ENCODE data around the gene AIMP1.
"Not testable (repeated sequence)": the region's sequence is repeated elsewhere in the genome, so short reads cannot be mapped to it uniquely, and the experiment has no call there.

Gene AIMP1

DNA sequence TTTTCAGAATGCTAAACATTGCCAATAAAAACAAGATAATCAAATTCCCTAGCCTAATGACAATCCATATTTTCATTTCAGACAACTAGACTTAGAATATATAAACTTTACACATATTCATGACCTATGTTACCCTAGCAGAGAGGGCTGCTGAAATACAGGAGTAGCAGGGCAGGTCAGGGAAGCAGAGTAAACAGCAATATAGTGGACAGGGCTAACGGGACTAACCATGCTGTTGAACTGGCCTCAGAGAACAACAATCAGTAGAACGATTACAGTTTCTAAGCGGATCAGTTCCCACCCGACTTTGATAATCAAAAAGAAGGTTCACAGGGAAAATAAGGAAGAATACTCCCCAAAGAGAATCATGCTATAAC is 14.3 kb upstream of the AIMP1 start:
- peaks cover 47% of the 10 kb centered on the region for H3K4me1 Mint-ChIP-seq
- no peak overlapping the region for H3K27ac Mint-ChIP-seq
- peaks cover 26% of the 10 kb centered on the region for H3K36me3 Mint-ChIP-seq
- H3K9me3 Mint-ChIP-seq = no peaks in the 10 kb centered on the region
- H3K27me3 Mint-ChIP-seq = no peaks in the 10 kb centered on the region
- no peak overlapping the region for H3K4me3 Mint-ChIP-seq

DNA sequence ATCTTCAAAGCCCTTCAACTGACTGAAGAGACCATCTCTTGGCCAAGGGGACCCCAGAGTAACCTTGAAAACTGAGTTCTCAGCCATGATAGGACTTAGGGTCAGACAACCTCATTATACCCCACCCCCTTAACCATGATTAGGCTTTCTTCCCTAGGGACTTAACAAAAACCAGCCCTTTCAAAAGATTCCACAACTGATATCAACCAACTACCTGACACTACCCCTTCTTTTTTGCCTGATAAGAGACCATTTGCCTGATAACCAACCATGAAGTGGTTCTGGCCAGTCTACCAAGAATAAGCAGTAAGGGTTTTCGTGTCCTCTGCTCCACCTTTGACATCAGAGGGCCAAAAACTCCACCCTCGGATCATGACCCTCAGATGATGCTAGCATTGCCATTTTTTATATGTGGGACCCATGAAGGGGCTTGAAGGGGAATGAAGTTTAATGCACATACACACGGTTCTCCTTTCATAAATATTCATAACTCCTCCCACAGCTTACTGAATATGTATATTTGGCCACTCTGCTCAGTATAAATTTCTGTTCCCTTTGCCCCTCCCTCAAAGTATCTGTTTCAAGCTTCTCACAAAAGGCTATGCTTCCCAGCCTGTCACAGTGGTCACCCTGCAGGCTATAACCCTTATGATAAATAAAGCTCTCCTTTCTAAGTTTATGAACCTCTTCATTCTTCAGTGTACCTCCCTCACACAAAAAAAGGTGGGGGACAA is 12.6 kb upstream of the AIMP1 start:
- Mint-ChIP-seq H3K4me1 (peaks cover 48% of the 10 kb centered on the region), H3K36me3 (peaks cover 25% of the 10 kb centered on the region), H3K9me3 (no peaks in the 10 kb centered on the region), H3K27ac (no peak overlapping the region), H3K27me3 (no peaks in the 10 kb centered on the region), H3K4me3 (no peak overlapping the region)

DNA sequence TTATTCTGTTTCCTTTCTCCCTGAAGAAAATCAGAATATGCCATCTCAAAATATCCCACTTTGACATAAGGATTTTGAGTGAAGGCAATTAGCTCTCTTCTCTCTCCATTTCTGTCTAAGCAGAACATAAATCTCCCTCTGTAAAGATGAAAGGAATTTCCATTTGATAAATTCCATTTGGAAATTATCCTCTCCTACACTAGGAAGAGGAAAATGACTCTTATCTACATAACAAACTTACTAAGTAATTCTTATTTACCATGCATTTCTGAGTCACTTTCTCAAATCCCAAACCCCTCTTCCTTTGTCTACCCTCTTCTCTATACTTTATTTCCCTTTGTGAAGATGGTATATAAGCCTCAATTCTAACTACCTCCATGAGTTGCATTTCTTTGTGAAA is 11.7 kb upstream of the AIMP1 start:
- no peak overlapping the region for H3K4me3 Mint-ChIP-seq
- H3K36me3 Mint-ChIP-seq = peaks cover 25% of the 10 kb centered on the region
- no peak overlapping the region for H3K27ac Mint-ChIP-seq
- H3K4me1 Mint-ChIP-seq = peaks cover 49% of the 10 kb centered on the region
- H3K27me3 Mint-ChIP-seq = no peaks in the 10 kb centered on the region
- H3K9me3 Mint-ChIP-seq = no peaks in the 10 kb centered on the region

DNA sequence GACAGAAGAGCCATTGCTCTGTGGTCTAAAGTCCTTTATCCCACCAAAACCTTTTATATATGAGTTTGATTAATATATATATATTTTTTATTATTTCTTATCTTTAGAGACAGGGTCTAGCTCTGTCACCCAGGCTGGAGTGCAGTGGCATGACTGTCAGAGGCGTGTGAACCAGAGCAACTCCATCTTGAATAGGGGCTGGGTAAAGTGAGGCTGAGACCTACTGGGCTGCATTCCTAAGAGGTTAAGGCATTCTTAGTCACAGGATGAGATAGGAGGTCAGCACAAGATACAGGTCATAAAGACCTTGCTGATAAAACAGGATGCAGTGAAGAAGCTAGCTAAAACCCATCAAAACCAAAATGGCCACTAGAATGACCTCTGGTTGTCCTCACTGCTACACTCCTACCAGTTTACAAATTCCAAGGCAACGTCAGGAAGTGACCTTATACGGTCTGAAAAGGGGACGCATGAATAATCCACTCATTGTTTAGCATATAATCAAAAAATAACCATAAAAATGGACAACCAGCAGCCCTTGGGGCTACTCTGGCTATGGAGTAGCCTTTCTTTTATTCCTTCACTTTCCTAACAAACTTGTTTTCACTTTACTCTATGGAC is 10.8 kb upstream of the AIMP1 start:
- Mint-ChIP-seq H3K27me3 (no peaks in the 10 kb centered on the region), H3K36me3 (peaks cover 20% of the 10 kb centered on the region), H3K4me3 (no peak overlapping the region), H3K4me1 (peaks cover 51% of the 10 kb centered on the region), H3K9me3 (no peaks in the 10 kb centered on the region), H3K27ac (no peak overlapping the region)

GRCh38 chr4:106306561-106306960 is 9.8 kb upstream of the AIMP1 start:
- H3K4me1 Mint-ChIP-seq = peaks cover 52% of the 10 kb centered on the region
- peaks cover 20% of the 10 kb centered on the region for H3K36me3 Mint-ChIP-seq
- no peaks in the 10 kb centered on the region for H3K9me3 Mint-ChIP-seq
- H3K27me3 Mint-ChIP-seq = no peaks in the 10 kb centered on the region
- H3K4me3 Mint-ChIP-seq = no peak overlapping the region
- H3K27ac Mint-ChIP-seq = no peak overlapping the region

GRCh38 chr4:106312377-106312776 is 4.0 kb upstream of the AIMP1 start:
- H3K27me3 Mint-ChIP-seq = no peaks in the 10 kb centered on the region
- H3K27ac Mint-ChIP-seq = peak overlapping the region; percentile 30

DNA sequence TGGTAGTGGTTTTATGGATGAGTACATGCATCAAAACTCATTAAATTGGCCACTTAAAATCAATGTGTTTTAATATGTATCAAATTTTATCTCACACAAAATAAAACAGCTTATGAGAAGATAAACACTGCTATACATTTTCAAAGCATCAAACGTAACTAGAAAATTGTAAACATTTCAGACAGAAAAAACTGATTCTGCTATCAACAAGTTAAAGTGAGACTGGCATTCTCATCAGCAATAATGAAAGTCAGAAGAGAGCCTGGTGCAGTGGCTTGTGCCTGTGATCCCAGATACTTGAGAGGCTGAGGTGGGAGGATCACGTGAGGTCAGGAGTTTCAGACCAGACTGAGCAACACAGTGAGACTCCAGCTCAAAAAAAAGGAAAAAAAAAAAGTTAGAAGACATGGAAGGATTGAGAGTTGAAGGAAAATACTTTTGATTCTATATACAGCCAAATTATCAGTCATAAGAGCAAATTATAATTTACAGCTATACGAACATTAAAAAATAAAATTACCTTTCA is 3.3 kb upstream of the AIMP1 start:
- Mint-ChIP-seq H3K9me3 (no peaks in the 10 kb centered on the region), H3K4me3 (peak overlapping the region; percentile 53), H3K27ac (peak overlapping the region; percentile 89), H3K4me1 (peaks cover 48% of the 10 kb centered on the region), H3K36me3 (peaks cover 4% of the 10 kb centered on the region), H3K27me3 (no peaks in the 10 kb centered on the region)

More at GRCh38 chr4:106312377-106312776, 4.0 kb upstream of the AIMP1 start:
- Mint-ChIP-seq H3K4me1 (peaks cover 48% of the 10 kb centered on the region), H3K36me3 (peaks cover 4% of the 10 kb centered on the region), H3K4me3 (peak overlapping the region; percentile 39), H3K9me3 (no peaks in the 10 kb centered on the region)

DNA sequence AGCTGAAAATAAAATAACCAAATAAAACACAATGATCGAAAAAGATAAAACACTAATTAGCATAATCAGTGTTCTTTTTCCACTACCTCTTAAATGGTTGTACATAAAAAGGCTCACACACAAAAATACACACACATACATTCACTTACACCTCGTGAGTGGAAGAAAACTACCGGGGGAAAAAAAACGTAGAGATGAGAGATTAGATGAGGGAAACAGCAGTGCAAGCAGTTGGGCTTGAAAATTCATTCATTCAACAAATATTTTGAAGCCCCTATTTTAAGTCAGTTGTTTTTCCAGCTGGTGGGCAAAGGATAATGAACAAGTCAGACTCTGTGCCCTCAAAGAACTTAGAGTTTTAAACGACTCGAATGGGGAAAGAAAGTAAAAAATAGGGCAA is 1.4 kb upstream of the AIMP1 start:
- peaks cover under 1% of the 10 kb centered on the region for H3K36me3 Mint-ChIP-seq
- H3K4me1 Mint-ChIP-seq = peaks cover 40% of the 10 kb centered on the region
- H3K27me3 Mint-ChIP-seq = no peaks in the 10 kb centered on the region
- H3K27ac Mint-ChIP-seq = no peak overlapping the region
- no peaks in the 10 kb centered on the region for H3K9me3 Mint-ChIP-seq
- H3K4me3 Mint-ChIP-seq = no peak overlapping the region

- Mint-ChIP-seq H3K36me3 (peaks cover 5% of the 10 kb centered on the region), H3K27me3 (no peaks in the 10 kb centered on the region), H3K4me3 (no peak overlapping the region), H3K9me3 (no peaks in the 10 kb centered on the region), H3K4me1 (peaks cover 35% of the 10 kb centered on the region), H3K27ac (no peak overlapping the region)
Measured at GRCh38 chr4:106315476-106315967, 828 bp upstream of the AIMP1 start.

DNA sequence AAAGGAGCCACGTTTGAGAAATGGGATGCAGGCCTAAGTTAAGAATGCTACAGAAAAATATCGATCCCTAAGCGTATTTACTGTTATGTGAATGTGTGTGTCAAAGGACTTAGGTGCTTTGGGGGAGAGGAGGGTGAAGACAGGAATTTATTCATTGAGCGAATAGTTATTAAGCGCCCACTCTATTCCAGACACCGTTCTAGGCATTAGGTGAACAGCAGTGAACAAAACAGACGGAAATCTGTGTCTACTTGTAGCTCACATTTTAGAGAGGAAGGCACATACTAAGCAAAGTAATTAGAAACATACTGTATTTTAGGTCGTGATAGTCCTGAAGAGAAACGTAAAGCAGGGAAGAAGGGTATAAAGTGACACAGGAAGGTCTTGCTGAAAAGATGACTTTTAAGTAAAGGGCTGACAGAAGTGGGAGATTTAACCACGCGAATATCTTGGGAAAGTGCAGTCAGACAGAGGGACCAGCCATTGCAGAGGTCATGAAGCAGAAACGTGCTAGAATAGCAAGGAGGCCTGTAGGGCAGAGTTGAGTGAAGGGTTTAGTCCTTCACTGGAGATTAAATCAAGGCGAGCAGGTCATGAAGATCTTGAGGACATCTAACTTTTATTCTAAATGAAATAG is 541 bp downstream of the AIMP1 start:
- Mint-ChIP-seq H3K27ac (no peak overlapping the region), H3K9me3 (no peaks in the 10 kb centered on the region), H3K36me3 (peaks cover 11% of the 10 kb centered on the region), H3K27me3 (no peaks in the 10 kb centered on the region), H3K4me3 (no peak overlapping the region), H3K4me1 (peaks cover 37% of the 10 kb centered on the region)

DNA sequence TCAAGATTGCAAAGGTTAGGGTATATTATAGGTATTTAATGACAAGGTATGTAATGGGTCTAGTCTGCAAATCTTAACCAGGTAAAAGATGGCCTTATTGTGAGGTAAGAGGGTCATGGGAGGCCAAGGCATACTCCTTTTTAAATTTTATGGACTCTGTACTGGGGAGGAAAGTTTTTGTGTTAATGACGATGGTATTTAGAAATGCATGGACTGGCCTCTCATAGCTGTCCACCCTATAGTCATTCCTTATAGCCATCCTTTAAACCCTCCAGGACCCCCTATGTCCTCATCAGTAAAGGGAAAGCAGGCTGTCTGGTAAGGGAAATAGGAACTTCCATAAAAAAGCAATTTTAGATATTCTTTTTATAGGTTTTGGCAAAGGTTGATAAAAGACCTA is 1.5 kb downstream of the AIMP1 start:
- Mint-ChIP-seq H3K4me1 (peaks cover 30% of the 10 kb centered on the region), H3K27ac (no peak overlapping the region), H3K9me3 (no peaks in the 10 kb centered on the region), H3K36me3 (peaks cover 13% of the 10 kb centered on the region), H3K4me3 (no peak overlapping the region), H3K27me3 (no peaks in the 10 kb centered on the region)

DNA sequence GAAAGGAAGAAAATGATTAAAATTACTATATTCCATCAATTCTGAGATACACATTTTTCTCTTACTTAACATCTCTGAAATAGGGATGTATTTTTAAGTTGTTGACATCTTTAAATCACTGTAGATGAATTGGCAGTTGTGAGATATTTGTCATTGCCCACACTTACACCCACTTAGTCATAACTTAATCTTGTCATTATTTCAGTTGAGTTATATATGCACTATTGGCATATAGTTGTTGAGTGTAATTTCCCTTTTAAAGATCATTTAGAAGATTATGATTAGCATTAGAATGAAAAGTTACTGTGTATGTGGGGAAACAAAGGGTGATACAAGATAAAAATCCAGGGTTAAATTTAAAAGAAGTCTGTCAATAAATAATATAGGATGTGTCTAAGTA is 2.2 kb downstream of the AIMP1 start:
- H3K27me3 Mint-ChIP-seq = no peaks in the 10 kb centered on the region
- peak overlapping the region; percentile 61 for H3K27ac Mint-ChIP-seq
- peaks cover 13% of the 10 kb centered on the region for H3K36me3 Mint-ChIP-seq
- H3K4me3 Mint-ChIP-seq = no peak overlapping the region
- no peaks in the 10 kb centered on the region for H3K9me3 Mint-ChIP-seq
- peaks cover 30% of the 10 kb centered on the region for H3K4me1 Mint-ChIP-seq

GRCh38 chr4:106320235-106320634 is 3.9 kb downstream of the AIMP1 start:
- Mint-ChIP-seq H3K4me1 (peaks cover 23% of the 10 kb centered on the region), H3K4me3 (no peak overlapping the region), H3K27ac (no peak overlapping the region), H3K36me3 (peaks cover 13% of the 10 kb centered on the region), H3K9me3 (no peaks in the 10 kb centered on the region), H3K27me3 (no peaks in the 10 kb centered on the region)

DNA sequence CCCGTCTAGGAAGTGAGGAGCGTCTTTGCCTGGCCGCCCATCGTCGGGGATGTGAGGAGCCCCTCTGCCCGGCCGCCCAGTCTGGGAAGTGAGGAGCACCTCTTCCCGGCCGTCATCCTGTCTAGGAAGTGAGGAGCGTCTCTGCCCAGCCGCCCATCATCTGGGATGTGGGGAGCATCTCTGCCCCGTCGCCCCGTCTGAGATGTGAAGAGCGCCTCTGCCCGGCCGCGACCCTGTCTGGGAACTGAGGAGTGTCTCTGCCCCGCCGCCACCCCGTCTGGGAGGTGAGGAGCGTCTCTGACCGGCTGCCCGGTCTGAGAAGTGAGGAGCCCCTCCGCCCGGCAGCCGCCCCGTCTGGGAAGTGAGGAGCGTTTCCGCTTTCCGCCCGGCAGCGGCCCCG is 4.8 kb downstream of the AIMP1 start:
- Mint-ChIP-seq H3K36me3 (peaks cover 13% of the 10 kb centered on the region), H3K4me1 (peaks cover 23% of the 10 kb centered on the region)
- H3K9me3 Mint-ChIP-seq, H3K27ac Mint-ChIP-seq, H3K4me3 Mint-ChIP-seq, H3K27me3 Mint-ChIP-seq: not testable (repeated sequence)

GRCh38 chr4:106321814-106322213 is 5.5 kb downstream of the AIMP1 start:
- Mint-ChIP-seq H3K4me3 (peak overlapping the region; percentile 59), H3K36me3 (peaks cover 13% of the 10 kb centered on the region), H3K4me1 (peaks cover 23% of the 10 kb centered on the region)
- H3K27ac Mint-ChIP-seq, H3K9me3 Mint-ChIP-seq, H3K27me3 Mint-ChIP-seq: not testable (repeated sequence)

GRCh38 chr4:106323119-106323518 is 6.8 kb downstream of the AIMP1 start:
- H3K27ac Mint-ChIP-seq = no peak overlapping the region
- no peaks in the 10 kb centered on the region for H3K9me3 Mint-ChIP-seq
- H3K36me3 Mint-ChIP-seq = peaks cover 13% of the 10 kb centered on the region
- no peaks in the 10 kb centered on the region for H3K27me3 Mint-ChIP-seq
- no peak overlapping the region for H3K4me3 Mint-ChIP-seq
- H3K4me1 Mint-ChIP-seq = peaks cover 26% of the 10 kb centered on the region
